ENCODE results near the gene MYO1D. TPM values are rescaled to one million over a fixed set of nuclear protein-coding genes. Genes with fewer than 3 reads are reported as not detected.

MYO1D gene
- total RNA-seq, 1 donor from 2014 or later: 5.5 TPM

DNA sequence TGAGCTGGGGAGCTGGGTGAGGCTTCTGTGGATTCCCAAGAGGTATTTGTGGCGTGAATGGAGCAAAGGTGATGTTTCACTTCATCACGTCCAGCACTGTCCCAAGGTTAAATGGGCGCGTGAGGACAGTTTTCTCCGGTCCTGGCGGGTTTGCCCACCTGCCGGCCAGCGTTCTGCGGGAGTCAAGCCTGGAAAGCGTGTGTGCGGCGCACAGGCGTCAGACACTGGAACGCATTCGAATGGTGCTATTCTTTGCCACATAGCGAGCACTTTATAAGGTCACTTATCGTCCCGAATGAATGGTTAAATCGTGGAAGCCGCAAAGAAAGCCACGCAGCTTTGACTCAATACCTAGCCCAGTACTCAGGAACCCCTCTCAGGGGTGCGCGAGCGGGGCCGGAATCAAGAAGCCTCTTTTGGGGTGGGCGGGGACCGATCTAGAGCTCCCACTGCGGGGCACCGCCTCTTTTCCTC, 433.1 kb downstream of the MYO1D start:
- Histone ChIP-seq H3K27ac (replicated peaks) (no peak overlapping the region), H3K4me1 (peaks cover 41% of the 10 kb centered on the region), H3K36me3 (peaks cover 22% of the 10 kb centered on the region), H3K4me3 (peak overlapping the region; percentile 99), H3K9me3 (replicated peaks) (no peaks in the 10 kb centered on the region), H3K27me3 (ENCODE audit: low read depth) (no peaks in the 10 kb centered on the region)
- no peak for DNase-seq
- TF ChIP-seq, protein P1, sequence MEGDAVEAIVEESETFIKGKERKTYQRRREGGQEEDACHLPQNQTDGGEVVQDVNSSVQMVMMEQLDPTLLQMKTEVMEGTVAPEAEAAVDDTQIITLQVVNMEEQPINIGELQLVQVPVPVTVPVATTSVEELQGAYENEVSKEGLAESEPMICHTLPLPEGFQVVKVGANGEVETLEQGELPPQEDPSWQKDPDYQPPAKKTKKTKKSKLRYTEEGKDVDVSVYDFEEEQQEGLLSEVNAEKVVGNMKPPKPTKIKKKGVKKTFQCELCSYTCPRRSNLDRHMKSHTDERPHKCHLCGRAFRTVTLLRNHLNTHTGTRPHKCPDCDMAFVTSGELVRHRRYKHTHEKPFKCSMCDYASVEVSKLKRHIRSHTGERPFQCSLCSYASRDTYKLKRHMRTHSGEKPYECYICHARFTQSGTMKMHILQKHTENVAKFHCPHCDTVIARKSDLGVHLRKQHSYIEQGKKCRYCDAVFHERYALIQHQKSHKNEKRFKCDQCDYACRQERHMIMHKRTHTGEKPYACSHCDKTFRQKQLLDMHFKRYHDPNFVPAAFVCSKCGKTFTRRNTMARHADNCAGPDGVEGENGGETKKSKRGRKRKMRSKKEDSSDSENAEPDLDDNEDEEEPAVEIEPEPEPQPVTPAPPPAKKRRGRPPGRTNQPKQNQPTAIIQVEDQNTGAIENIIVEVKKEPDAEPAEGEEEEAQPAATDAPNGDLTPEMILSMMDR (IDR thresholded peaks at IDR 0.05; ENCODE audit: borderline replicate concordance): no peak
- intact Hi-C loops (cut with micrococcal nuclease): no loop called here

Other genes with a start within 250 kb of the MYO1D start
- 10.1 TPM for gene TMEM98, start 51.0 kb upstream of the MYO1D start, total RNA-seq
- gene SPACA3, start 114.7 kb upstream of the MYO1D start, total RNA-seq: not detected

All from left ventricle myocardium inferior (tissue), 1 donor.